ENCODE data around the gene KCNH1. TPM values are rescaled to one million over a fixed set of nuclear protein-coding genes. Genes with fewer than 3 reads are reported as not detected.
"Not testable (repeated sequence)": the region's sequence is repeated elsewhere in the genome, so short reads cannot be mapped to it uniquely, and the experiment has no call there.

The KCNH1 gene
- total RNA-seq, 1 donor from 2014 or later = not detected

- Histone ChIP-seq H3K9me3 (replicated peaks) (peaks cover 8% of the 10 kb centered on the region), H3K4me3 (no peak overlapping the region), H3K27ac (replicated peaks) (no peak overlapping the region), H3K27me3 (ENCODE audit: low read depth) (no peaks in the 10 kb centered on the region), H3K4me1 (peaks cover 12% of the 10 kb centered on the region), H3K36me3 (no peaks in the 10 kb centered on the region)
- intact Hi-C loops (cut with micrococcal nuclease) = no loop called here
- DNase-seq = no peak
- TF ChIP-seq CTCF (IDR thresholded peaks at IDR 0.05; ENCODE audit: borderline replicate concordance) = no peak
Measured at GRCh38 chr1:210663730-210664573, 470.0 kb downstream of the KCNH1 start.

- no peak overlapping the region for H3K4me3 ChIP-seq
- peaks cover 8% of the 10 kb centered on the region for H3K9me3 ChIP-seq (replicated peaks)
- TF ChIP-seq CTCF (IDR thresholded peaks at IDR 0.05; ENCODE audit: borderline replicate concordance) = no peak
- DNase-seq = no peak
- no peak overlapping the region for H3K27ac ChIP-seq (replicated peaks)
- no peaks in the 10 kb centered on the region for H3K36me3 ChIP-seq
- peaks cover 12% of the 10 kb centered on the region for H3K4me1 ChIP-seq
- no peaks in the 10 kb centered on the region for H3K27me3 ChIP-seq (ENCODE audit: low read depth)
- intact Hi-C loops (cut with micrococcal nuclease) = no loop called here
Measured at GRCh38 chr1:210662291-210663050, 471.5 kb downstream of the KCNH1 start.

- DNase-seq; H3K27ac ChIP-seq (replicated peaks); H3K9me3 ChIP-seq (replicated peaks); H3K27me3 ChIP-seq (ENCODE audit: low read depth); H3K4me3 ChIP-seq; H3K36me3 ChIP-seq; intact Hi-C loops (cut with micrococcal nuclease): not testable (repeated sequence)
- H3K4me1 ChIP-seq = peaks cover 12% of the 10 kb centered on the region
Measured at GRCh38 chr1:210661520-210661919, 472.4 kb downstream of the KCNH1 start.

GRCh38 chr1:210657806-210658205 lies 476.1 kb downstream of the KCNH1 start:
- Histone ChIP-seq H3K9me3 (replicated peaks) (peaks cover 8% of the 10 kb centered on the region), H3K27me3 (ENCODE audit: low read depth) (no peaks in the 10 kb centered on the region), H3K36me3 (no peaks in the 10 kb centered on the region), H3K27ac (replicated peaks) (no peak overlapping the region), H3K4me1 (no peaks in the 10 kb centered on the region), H3K4me3 (no peak overlapping the region)
- intact Hi-C loops (cut with micrococcal nuclease) = no loop called here
- no peak for TF ChIP-seq CTCF (IDR thresholded peaks at IDR 0.05; ENCODE audit: borderline replicate concordance)
- no peak for DNase-seq

- no peaks in the 10 kb centered on the region for H3K36me3 ChIP-seq
- intact Hi-C loops (cut with micrococcal nuclease) = no loop called here
Measured at GRCh38 chr1:210655511-210655910, 478.4 kb downstream of the KCNH1 start.

More at GRCh38 chr1:210655511-210655910, 478.4 kb downstream of the KCNH1 start:
- DNase-seq = no peak
- Histone ChIP-seq H3K4me1 (no peaks in the 10 kb centered on the region), H3K27ac (replicated peaks) (no peak overlapping the region), H3K27me3 (ENCODE audit: low read depth) (no peaks in the 10 kb centered on the region), H3K4me3 (no peak overlapping the region), H3K9me3 (replicated peaks) (peaks cover 4% of the 10 kb centered on the region)
- TF ChIP-seq CTCF (IDR thresholded peaks at IDR 0.05; ENCODE audit: borderline replicate concordance) = no peak

Measured in left ventricle myocardium inferior (tissue), 1 donor.